Vagina (tissue), 2 donors: ENCODE data around the gene HOXD4.

Experiments
- POLR2AphosphoS5 ChIP-seq, 2 donors: sonication (generic); formaldehyde crosslinking; IDR thresholded peaks; one replicate each; pipeline ENCODE4 v1.9.0; 2017; ENCODE audit warnings: antibody characterized with exemption in 2 of 2, mild to moderate bottlenecking in 2 of 2, low read depth in 1 of 2; ENCODE audit not compliant: insufficient read depth in 1 of 2
- TF ChIP-seq, protein P1 (sequence below), 3 experiments: fragments of 450-650 bp in 2 of 3; fragments of 200-600 bp in 1 of 3; sonication (generic) in 1 of 3; IDR thresholded peaks; one replicate each; pipeline ENCODE4 v1.5.1; 2017 to 2019; ENCODE audit warnings: antibody characterized with exemption in 3 of 3, mild to moderate bottlenecking in 2 of 3, moderate library complexity in 2 of 3

DNA sequence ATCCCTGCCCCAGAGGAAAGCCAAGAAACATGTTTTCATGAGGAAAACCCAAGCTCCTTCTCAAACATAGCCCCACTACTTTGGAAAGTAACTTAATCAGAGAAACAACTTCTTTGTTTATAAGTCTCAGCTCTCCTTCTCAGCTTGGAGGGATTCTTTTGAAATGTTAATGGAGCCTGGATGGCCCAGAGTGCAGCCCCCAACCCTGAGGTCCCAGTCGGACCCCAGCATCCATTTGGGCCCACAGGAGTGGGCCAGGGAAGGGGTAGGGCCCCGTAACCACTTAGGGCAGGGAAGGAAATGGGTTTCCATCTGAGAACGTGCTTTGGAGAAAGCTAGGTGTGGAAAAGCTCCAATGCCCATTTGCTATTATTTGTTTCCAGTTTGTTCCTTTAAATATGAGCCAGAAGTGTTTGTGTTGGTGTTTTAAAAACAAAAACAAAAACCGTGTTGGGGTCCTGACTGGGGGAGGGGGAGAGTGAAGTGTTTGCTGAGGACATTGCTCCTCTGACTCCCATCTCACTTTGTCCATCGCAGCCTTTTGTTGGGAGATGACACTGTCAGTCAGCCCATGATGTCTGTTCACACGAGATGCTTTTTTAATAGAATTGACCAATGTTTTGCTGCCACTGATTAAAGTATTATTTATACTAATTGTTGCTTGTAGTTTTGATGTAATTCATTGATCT, 4.2 kb downstream of the HOXD4 start:
- TF ChIP-seq, protein P1, sequence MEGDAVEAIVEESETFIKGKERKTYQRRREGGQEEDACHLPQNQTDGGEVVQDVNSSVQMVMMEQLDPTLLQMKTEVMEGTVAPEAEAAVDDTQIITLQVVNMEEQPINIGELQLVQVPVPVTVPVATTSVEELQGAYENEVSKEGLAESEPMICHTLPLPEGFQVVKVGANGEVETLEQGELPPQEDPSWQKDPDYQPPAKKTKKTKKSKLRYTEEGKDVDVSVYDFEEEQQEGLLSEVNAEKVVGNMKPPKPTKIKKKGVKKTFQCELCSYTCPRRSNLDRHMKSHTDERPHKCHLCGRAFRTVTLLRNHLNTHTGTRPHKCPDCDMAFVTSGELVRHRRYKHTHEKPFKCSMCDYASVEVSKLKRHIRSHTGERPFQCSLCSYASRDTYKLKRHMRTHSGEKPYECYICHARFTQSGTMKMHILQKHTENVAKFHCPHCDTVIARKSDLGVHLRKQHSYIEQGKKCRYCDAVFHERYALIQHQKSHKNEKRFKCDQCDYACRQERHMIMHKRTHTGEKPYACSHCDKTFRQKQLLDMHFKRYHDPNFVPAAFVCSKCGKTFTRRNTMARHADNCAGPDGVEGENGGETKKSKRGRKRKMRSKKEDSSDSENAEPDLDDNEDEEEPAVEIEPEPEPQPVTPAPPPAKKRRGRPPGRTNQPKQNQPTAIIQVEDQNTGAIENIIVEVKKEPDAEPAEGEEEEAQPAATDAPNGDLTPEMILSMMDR (IDR thresholded peaks at IDR 0.05): no peak
- TF ChIP-seq POLR2AphosphoS5 (IDR thresholded peaks at IDR 0.05; ENCODE audit: insufficient read depth in 1 of 2, low read depth in 1 of 2): no peak
